ENCODE data around the gene APLP2.

APLP2 gene

DNA sequence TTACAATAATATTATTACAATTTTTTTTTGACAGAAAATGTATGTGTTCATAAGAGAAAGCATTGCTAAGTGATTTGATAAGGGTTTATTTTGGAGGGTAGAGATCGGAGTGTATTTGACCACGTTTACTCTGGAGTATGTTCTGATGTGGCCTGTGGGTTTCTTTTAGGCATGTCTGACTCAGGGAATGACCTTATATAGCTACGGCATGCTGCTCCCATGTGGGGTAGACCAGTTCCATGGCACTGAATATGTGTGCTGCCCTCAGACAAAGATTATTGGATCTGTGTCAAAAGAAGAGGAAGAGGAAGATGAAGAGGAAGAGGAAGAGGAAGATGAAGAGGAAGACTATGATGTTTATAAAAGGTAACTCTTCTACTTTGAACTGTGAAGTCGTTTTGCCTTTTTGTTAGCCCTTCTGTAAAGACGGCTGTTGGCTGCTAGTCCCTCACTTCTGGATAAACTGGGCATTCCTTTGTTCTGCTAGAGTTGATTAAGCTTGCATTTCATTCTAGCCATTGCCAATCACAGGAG, 51.8 kb downstream of the APLP2 start:
- no peak for DNase-seq

DNA sequence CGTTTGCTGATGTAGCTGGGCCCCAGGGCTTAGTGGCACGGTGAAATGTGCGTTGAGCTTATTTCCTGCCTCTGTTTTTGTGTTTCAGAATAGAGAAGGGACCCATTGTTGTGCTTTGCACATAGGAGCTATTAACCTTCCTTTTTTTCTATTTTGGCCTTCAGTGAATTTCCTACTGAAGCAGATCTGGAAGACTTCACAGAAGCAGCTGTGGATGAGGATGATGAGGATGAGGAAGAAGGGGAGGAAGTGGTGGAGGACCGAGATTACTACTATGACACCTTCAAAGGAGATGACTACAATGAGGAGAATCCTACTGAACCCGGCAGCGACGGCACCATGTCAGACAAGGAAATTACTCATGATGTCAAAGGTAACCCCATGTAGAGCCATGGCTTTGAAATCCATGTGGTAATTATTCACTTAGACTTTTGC, 52.5 kb downstream of the APLP2 start:
- DNase-seq, result no peak

DNA sequence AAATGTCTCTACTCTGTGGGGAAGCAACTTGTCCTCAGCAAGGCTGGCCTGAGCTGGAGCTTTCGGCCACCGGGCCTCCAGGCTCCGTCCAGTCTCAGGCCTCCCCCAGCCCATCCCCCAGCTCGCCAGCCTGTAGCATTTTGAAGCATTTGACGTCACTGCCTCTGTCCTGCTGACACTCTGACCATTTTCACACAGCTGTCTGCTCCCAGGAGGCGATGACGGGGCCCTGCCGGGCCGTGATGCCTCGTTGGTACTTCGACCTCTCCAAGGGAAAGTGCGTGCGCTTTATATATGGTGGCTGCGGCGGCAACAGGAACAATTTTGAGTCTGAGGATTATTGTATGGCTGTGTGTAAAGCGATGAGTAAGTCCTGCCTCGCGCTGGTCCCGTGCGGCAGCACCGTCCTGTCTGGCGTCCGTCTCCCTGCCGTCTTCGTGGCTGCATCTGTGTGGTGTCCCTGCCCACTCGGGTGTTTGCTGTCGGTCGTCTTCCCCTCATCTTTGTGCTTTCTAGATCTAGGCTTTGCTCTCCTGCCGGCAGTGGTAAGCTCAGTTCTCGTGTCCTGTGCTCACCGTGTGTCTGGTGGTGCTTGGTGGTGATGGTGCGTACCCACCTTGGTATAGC, 53.8 kb downstream of the APLP2 start:
- DNase-seq, result no peak

DNA sequence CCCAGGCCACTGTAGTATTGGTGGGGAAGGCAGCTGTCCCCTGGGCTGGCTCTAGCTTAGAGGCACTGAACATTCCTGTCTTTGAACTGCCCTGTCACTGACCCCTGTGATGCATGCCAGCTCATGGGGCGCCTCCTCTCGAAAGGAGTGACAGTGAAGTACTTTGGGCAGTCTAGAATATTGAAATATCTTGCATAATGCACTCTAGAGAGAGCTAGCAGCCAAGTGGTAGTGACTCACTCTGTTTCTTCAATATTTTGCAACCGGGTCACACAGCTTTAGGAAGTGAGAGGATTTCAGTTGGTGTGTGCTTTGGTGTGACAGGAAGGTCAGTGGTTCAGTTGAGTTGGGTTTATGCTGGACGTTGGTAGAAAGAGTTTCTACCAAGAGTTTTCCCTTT, 54.4 kb downstream of the APLP2 start:
- peak; percentile 60 for DNase-seq

DNA sequence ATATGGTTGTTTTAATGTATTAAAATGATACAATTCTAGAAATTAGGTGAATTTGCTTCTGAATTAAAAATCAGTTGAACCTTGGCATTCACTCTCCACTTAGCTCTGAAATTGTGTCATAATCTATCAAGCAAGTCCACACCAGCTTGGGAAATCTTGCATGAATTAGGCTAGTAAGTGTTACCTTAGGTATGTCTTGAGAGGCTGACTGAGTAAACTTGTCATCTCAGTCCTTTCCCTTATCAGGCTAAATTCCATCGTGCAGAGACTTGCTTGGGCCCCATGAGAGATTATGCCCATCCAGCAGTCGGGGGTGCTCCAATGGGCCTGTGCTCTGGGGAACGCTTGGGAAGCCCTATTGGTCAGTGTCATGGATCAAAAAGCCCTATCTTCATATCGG, 55.9 kb downstream of the APLP2 start:
- no peak for DNase-seq

DNA sequence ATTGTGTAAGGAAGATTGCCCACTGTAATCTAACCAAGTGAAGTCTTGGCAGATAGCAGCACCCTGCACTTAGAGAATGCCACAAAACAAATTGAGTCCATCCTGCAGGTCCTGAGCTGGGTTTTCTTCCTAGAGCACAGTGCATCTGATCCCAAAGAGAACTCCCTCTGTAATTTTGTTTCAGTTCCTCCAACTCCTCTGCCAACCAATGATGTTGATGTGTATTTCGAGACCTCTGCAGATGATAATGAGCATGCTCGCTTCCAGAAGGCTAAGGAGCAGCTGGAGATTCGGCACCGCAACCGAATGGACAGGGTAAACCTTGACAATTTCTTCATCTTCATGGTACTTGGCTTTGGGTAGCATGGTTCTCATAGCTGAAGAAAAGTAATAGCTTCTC, 56.8 kb downstream of the APLP2 start:
- no peak for DNase-seq

DNA sequence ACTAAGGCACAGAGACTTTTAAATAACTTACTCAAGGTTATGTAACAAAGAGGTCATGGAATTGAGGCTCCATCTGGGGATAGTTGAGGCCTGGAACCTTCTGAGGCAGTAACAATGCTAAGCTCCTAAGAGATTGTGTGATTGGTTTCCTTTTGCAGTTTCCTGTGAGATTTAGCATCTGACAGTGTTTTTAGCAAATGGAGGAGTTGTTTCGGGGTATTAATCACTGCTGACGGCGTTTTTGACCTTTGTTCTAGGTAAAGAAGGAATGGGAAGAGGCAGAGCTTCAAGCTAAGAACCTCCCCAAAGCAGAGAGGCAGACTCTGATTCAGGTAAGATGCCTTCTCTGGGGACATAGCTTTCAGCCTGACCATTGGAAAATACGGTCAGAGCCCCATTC, 57.8 kb downstream of the APLP2 start:
- DNase-seq, result no peak

DNA sequence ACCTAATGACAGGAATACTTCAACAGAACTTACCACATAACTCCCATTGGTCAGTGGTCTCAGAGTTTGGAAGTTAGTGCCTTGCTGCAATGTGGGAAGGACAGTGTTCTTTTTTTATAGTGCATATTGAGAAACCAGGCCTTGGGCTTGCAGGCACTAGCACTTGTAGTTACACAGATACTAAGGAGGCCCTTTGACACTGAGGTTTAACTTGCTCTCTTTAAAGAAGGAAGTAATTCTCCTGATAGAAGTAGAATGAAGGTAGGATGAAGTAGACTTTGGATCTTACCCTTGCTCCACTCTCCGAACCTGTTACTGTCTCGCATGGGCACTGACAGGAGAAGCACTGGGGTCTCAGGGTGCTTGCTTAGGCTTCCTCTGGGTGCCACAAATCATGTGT, 58.9 kb downstream of the APLP2 start:
- DNase-seq, result no peak

DNA sequence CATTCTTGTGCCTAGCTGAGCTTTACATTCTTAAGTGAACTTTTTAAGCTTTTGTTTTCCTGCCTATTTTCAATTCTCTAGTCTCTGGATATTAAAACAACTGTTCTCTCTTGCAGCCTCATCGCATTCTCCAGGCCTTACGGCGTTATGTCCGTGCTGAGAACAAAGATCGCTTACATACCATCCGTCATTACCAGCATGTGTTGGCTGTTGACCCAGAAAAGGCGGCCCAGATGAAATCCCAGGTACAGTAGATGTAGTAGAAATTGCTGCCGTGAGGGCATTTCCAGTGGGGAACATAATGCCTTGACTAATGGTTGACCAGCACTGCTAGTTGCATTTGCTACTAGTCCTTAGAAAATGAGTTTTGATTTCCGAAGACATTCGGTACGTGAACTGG, 60.2 kb downstream of the APLP2 start:
- DNase-seq, result no peak

DNA sequence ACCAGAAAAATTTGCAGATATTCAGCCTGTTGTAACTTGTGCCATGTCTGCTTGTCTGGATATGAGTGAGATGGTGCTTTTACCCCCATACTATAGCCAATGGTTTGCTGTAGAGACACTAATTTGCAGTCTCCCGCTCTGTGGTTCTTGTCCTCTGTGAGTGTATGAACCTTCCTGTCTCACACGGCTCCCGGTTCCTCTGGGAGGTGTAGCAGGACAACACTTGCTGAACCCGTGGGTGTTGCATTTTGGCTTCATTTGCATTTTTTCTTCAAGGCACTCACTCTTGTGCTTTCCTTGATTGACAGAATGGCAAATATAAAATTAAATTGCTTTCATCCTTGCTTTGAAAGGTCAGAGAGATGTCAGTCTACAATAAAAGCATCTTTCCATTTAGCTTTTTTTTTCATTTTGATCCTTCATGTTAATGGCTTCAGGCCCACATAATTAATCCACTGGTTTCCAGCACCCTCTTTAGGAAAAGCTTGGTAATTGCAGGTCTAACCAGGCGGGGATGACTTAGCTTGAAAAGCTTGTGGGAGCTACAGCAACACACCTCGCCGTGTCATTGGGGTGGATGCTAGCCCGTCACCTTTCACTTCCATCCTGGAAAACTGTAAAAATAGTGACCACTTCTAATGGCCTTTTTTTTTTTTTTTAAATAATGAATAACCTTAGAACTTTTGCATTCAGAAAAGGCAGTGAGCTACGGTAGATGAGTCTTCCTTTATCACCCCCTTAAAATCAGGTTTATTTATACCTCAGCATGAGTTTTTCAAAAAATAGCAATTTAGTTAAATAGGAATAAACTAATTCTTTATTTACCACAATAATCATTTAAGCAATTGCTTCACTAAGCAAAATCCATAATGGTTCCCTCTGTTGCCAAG, 62.5 kb downstream of the APLP2 start:
- DNase-seq, result peak; percentile 63

DNA sequence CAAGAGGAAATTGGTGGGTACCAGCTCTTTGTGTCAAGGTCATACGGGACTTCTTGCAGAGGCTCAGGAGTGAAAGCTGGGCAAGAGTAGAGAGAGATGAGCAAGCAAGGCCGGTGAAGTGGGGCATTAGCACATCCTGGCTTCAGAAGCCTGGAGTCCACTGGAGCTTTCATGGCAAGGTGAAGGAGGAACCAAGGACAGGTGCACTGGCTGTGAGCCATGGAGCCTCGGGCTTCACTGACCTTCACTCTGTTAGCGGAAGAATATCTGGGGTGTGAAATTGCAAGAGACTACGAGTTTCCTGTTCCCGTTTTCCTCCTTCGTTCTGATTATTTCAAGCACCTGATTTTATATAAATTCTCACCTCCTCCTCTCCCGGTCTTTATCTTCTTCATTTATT, 64.0 kb downstream of the APLP2 start:
- DNase-seq, result no peak

DNA sequence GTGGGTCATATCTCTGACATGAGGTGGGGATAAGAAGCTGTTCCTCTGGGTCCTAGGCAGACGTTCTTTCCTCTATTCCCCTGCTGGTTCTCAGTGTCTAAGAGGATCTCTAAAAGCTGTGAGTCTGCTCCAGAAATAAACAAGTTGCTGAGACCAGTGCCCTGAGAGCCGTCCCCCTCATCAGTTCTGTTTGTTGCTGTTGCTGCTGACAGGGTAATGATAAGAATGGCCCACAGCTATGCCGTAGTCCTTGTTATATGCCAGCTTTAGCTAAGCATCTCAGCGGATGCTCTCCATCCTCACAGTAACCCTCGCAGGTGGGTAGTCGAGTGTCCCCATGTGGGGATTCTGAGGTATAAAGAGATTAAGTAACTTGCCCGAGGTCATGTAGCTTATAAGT, 66.4 kb downstream of the APLP2 start:
- DNase-seq, result no peak

DNA sequence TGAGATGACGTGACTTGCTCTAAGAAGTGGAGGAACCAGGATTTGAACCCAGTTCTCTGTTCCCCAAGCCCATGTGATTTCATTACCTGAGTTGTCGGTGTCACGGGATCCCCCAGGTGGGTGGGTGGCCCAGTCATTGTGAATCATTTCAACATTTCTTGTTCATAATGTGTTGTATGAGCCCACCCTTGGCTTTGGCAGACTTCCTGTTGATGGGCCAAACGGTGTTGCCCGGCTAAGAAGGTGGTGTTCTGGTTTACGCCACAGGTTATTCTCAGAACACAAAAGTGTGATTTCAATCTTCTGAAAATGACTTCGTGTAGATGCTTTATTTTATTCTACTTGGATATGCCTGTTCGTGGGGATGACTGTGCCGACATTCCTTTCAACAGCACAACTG, 68.3 kb downstream of the APLP2 start:
- DNase-seq, result no peak

DNA sequence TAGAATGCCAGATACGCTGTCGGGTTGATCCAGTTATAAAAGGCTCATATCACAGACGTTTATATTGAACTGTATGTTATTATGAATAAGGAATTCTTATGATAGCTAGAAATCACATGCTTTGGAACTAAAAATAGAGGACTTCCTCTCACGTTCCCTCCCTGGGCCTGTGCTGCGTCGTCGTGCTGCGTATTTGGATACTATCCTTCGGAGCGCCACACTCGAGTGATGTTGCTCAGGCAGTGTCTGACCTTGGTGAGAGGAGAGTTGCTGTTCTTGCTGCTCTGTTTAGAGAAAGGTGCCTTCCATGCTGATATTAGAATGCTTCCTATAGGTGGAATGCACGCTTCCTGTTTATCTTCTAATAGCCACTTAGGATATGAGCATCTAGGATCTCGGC, 69.7 kb downstream of the APLP2 start:
- no peak for DNase-seq

DNA sequence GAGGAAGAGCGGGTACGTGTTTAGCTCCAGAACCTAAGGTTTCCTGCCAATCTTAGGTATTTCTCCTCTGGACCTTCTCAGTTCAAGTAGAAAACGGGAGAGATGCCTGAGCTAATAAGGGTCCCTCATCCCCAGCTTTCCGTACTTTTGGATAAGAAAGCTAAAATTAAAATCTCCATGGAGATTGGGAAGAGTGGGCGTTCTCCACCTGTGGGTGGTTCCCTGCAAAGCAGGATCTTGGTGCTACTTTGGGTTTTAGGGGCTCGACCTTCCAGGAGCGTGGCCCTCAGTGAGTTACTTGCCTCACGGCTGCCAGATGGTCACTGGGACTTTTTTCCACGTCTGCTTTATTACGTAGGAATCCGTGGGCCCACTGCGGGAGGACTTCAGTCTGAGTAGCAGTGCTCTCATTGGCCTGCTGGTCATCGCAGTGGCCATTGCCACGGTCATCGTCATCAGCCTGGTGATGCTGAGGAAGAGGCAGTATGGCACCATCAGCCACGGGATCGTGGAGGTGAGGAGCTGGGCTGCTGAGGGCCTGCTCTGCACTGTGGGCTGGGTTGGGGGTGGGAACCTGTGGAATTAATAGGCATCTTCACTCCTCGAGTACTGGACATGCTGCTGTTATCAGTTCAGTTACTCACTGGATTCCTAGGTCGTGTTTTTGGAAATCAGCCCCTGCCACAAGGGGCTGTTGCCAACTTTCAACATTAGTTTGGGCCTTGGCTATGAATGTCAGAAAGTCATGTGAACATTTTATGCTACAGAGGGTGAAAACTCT, 72.1 kb downstream of the APLP2 start:
- no peak for DNase-seq

DNA sequence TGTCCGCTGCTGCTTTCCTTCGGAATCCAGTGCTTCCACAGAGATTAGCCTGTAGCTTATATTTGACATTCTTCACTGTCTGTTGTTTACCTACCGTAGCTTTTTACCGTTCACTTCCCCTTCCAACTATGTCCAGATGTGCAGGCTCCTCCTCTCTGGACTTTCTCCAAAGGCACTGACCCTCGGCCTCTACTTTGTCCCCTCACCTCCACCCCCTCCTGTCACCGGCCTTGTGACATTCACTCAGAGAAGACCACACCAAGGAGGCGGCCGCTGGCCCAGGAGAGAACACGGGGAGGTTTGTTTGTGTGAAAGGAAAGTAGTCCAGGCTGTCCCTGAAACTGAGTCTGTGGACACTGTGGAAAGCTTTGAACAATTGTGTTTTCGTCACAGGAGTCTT, 74.4 kb downstream of the APLP2 start:
- no peak for DNase-seq

DNA sequence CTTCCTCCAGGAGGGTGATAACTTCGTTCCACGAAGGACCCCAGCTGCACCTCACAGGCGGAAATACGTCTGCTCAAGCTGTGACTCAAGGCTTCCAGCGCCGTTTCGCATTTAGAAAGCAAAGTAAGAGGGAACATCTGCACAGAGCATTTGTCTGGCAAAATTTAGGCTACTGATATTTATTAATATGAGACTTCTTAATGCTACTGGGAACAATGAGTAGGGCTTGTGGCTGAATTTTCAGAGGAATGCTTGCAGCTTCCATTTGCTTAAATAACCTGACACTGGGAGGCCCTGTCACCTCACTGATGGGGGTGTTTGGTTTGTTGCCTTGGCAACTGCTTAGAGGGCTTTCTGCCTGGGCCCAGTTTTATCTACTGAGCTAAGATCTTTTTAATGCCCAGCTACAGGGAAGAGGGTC, 75.2 kb downstream of the APLP2 start:
- peak; percentile 60 for DNase-seq

DNA sequence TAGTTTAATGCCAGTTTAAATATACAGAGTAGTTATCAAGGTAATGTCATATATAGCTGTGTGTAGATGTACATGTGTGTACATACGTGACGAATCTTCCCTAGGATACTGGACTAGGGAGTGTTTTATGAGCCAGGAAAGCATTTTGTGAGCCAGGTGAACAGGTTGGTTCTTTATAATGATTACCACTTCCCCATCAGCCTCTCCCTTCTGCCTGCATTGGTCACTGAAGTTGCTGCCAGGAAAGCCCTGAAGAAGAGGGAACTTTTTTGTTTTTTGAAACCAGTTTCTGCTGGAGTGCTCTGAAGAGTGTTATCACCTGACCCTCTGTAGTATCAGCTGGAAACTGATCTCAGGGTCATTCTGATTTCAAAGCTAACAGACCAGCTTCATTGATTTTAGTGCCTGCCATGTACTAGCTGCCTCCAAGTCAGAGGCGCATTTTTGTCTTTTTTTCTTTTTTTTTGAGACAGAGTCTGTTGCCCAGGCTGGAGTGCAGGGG, 75.7 kb downstream of the APLP2 start:
- DNase-seq, result no peak

DNA sequence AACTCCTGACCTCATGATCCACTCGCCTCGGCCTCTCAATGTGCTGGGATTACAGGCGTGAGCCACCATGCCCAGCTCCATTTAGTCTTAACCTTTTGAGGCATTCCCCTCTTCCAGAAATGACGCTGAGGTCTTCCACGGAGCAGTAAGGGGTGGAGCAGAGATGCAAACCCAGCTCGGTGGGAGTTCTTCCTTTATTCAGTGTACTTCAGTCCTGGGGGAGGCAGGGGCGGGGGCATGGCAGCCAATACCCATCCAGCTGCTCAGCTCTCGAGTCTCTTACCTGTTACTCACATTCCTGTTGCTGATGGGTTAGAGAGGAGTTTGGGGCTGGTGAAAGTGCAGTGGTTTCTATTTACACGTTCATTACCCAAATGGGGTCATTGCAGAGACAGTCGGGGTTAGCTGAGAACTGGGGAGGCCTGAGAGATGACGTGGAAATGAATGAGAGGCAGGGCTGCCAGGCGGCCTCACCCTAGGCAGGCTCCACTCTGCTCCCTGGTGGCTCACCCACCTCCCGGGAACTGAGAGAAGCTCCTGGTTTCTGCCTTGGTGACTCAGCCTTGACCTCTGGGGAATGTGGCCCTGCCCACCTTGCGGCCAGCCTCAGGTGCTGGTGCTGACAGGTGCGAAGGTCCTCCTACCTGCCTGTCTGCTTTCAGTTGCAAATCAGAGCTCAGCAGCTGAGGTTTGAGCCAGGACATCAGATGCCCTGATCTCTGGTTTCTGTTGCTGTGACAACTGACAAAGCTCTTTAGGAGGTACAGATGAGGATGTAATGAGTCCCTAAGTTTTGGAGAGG, 76.5 kb downstream of the APLP2 start:
- DNase-seq, result no peak

DNA sequence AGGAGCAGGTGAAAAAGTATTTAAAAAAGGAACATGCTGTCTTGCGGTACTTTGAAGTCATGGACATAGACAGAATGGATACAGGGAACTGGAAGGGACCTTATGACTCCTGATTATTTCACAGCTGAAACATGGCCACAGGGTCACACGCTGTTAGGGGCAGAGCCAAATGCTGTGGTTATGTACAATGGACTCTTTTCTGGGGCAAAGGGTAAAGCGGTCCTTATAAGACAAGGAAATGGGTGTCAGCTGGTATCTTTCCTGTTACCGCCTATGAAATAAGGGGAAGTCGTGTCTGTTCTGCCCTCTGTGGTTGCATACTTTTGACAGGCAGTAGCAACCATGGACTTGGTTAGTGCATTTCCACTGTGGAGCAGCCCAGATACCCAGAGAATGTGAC, 77.1 kb downstream of the APLP2 start:
- DNase-seq, result no peak

DNA sequence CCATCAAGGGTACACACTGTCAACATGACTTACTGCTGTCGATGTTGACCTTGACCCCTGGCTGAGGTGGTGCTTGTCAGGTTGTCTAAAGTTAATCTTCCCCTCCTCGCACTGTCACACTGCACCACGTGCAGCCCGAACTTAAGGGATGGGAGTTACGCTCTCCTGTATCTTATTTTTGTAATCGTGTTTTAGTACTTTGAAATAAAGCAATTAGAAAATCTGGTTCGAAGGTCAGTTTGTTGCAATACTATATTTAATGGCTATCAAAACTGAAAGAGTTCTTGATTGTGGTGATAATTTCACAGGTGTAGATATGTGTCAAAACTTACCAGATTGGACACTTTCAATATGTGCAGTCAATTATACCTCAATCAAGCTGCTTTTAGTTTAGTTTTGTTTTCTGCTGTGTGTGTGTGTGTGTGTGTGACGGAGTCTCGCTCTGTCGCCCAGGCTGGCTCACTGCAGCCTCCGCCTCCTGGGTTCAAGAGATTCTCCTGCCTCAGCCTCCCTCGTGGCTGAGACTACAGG, 79.2 kb downstream of the APLP2 start:
- DNase-seq, result no peak

DNA sequence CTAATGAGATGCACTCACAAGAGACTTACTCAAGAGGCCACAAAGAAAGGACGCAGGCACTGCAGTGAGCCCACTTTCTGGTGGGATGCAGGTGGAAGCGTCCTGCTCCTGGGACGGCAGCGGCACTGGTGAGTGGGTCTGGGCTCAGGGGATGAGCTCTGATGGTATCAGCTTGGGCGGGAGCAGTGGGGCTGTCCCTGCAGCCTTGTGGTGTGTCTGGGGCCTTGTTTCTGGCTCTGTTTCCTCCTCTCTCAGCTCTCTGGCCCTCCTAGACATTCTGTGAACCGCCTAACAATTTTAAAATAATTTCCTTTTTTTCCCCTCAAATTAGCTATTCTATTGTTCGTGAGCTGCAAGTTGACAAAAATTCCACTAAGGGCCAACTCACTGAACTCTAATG, 81.1 kb downstream of the APLP2 start:
- DNase-seq, result no peak

Measured in femur (tissue), 1 donor.